HG03354 (cell line): Measurements from ENCODE around the gene GRIP2.

Experiments
- ATAC-seq: cut with Tn5 transposase; IDR thresholded peaks from one replicate; pipeline ENCODE4 v1.9.1; 2021; ENCODE audit warnings: mild to moderate bottlenecking; ENCODE audit not compliant: unreplicated experiment, poor library complexity, severe bottlenecking

The GRIP2 gene

DNA sequence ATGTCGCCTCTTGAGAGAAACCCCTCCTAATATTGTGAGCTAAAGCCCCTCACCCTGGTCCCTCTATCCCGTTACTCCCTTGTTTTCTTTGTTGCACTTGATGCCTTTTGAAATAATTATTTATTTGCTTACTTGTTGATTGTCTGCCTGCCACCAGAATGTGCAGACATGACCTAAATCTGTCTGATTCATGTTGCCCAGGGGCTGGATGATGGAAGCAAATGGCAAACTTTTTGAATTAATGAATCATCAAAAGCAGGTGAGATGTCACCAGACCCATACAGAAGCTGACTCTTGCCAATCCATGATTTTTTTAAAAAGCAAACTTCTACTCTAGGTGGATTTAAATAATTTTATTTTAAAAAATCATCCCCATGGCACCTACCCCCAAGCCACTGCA, 49.3 kb downstream of the GRIP2 start:
- no peak for ATAC-seq

DNA sequence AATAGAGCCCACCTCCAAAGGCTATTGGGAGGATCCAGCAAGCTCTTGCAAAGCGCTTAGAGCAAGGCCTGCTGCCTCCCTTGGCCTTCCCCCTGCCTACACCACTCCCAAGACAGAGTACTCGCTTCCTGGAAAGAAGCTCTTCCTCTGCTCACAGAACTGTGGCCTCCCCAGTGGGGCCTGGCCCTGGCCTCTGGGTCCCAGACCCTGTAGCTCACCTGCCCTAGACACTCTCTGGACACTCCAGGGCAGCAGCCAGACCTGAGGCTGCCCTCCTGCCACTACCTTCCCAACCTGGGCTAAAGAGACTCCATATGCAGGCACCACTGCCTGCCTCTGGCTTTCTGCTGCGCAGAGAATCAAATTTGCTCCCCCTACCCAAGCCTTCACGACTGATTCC, 49.9 kb downstream of the GRIP2 start:
- no peak for ATAC-seq

DNA sequence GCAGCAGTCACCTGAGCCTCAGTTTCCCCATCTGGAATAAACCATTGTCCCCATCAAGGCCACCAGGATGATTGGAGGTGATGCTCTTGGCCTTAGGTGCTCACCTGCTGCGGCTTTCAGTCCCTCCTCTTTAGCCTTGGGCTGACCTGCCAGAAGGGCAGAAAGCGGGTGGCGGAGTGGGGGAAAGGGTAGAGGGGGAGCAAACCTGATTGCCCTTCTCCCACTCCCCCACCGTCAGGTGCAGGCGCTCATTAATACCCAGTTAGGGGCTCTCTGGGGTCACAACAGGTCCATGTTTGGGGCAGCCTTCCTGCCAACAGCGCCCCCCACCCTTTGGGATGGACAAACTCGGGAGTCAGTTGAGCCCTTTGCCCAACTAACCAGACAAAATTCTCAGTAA, 50.5 kb downstream of the GRIP2 start:
- no peak for ATAC-seq

DNA sequence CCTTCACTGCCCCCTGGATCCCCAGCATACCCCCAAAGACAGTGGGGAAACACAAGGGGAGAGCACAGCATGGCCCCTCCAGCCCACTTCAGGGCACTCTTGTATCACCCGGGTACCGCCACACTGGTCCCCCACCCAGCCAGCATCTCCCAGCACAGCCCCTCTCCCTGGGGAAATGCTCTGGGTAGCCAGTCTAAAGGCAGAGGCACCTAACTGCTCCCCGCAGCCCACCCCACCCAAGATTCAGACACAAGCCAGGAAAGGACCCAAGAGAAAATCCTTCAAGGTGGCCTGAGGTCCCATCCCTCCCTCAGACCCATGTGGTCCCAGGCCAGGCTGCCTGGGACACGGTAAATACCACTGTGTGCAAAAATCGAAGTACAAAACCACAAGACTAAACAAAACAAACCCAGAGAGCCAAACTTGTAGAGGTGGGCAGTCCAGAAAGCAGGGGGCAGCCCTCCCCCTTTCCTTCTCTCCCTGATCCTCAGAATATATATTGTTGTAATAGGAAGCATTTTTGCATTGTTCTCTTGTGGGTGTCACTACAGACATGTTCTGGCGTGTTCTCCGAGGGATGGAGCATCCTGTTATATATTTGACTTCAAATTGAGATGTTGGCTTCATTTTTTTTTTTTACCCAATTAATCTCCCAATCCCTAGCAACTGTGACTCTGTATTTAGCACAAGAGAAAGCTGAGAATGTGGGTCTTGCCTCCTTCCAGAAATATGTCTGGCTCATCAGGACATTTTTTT, 51.7 kb downstream of the GRIP2 start:
- ATAC-seq, result no peak

DNA sequence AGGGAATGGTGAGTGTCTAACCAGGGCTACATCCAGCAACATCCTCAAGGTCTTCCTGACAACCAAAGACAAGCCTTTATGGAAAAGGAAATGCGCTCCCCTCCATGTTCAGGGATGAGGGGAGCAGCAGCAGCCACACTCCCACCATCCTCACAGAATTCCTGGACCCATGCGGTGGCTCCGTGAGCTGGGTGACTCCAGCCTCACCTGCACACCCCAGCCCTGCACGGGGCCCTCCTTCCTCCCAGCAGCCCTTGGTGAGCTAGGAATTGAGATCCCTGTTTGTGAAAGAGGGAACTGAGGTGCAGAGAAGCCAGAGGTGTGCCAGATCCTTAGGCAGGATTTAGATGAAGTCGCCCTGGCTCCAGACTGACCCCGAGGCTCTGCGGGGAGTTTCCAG, 52.3 kb downstream of the GRIP2 start:
- no peak for ATAC-seq

DNA sequence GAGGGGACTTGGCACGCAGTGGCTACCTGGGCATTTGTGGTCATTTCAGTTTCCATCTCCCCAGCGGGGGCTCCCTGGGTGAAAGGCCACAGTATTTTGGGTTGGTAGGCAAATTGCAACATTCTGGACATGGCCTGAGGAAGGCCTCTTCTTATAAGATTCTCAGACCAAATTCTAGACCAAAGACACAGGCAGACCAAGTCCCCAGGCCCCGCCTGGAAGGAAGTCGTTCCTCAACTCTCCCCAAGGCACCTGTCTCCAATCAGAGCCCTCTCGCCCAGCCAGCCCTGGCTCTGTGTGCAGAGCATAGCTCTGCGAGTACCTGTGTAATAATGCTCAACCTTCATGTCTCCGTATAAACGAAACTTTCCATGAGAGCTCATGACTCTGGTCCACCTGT, 53.1 kb downstream of the GRIP2 start:
- ATAC-seq, result no peak

DNA sequence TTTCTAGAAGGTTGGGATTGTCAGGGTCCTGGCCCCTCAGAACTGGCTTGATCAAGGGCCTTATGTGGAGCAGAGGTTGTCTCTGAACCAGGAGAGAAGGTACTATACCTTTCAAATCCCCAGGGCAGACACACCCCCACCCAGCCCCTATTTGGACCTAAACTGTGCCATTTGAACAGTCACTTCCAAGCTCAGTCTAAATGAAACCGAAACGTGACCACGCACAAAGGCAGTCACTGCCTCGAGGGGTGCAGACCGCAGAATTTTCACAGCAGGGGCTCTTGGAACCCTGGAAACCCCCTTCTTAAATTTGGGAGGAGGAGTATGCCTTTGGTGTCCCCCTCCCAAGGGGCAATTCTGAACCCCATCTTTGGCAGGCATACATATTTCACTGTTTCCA, 53.7 kb downstream of the GRIP2 start:
- no peak for ATAC-seq

DNA sequence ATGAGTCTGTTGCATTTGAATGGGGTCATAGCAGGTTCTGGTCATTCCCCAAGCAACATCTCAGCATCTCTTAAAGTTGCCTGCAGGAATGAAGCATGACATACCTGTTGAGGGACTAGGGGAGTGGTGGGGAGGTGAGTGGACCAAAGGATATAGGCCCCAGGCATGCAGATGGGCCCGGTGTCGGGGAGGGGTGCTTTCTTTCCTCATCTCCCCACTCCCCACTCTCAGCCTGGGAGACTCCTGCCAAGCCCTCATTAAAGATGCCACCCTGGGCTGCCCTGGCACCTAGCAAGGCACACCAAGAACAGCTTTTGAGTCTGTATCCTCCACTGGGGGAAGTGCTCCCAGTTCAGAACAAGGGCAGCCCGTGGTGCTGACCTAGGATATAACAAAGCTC, 54.2 kb downstream of the GRIP2 start:
- no peak for ATAC-seq

DNA sequence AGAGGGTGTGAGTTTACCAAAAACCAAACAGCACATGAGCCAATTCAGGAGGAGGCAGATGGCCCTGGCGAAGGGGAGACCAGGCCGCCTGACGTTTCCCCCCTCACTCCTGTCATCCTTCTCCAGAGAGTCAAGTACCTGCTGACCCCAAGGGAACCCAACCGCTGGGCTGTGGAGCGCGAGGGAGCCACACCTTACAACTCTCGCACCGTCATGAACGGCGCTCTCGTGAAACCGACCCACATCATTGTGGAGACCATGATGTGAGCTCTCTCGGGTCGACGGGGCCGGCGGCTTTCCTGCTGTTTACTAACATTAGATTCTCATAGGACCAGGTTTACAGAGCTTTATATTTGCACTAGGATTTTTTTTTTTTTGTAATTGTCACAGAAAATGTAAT, 55.4 kb downstream of the GRIP2 start:
- ATAC-seq, result no peak

DNA sequence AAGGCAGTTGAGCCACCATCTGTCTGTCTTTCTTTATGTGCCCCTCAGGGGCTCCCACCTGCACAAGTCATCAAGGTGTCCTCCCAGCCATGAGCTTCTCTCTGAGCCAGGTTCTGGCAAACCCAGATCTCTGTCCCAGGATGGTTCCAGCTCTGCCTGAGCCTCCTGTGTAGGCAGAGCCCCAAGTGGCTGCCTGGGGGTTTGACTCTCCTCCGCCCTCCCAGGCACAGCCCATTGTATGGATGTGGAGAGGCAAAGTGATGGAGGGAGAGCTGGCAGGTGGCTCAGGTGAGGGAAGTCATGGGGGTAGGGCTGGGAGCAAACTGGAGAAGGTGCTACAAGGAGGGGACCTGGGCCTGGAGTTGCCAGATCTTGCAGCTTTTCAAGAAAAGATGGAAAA, 56.9 kb downstream of the GRIP2 start:
- ATAC-seq, result no peak

DNA sequence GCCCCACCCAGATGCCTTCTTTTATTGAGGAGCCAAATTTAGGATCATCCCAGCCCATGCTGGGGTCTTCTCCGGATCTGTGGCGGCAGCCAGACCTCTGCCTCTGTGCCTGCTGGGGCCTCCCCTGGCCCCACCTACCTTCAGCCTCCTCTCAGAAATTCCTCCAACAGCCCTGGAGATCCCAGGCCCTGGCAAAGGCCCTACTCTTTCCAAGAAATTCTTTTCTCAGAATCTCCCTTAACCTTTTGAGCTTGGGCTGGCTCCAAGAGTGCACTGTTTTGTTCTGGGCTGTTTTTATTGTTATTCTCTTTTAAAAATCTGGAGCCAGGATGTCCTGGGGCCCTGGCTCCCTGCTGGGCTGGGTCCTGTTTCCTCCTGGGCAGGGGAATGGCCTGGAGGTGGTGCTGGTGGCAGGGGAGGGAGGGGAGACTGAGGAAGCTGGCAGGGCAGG, 57.8 kb downstream of the GRIP2 start:
- no peak for ATAC-seq

DNA sequence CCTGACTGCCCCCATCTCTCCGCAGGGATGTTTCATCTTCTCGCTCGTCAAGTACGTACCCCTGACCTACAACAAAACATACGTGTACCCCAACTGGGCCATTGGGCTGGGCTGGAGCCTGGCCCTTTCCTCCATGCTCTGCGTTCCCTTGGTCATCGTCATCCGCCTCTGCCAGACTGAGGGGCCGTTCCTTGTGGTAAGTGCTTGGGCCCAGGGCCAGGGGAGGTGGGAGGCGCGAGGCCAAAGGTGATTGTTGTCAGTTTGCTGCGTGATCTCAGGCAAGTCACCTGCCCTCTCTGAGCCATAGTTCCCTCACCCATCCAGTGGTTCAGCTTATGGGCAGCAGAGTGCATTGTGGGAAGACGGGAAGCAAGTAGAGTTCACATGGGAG, 58.5 kb downstream of the GRIP2 start:
- no peak for ATAC-seq

DNA sequence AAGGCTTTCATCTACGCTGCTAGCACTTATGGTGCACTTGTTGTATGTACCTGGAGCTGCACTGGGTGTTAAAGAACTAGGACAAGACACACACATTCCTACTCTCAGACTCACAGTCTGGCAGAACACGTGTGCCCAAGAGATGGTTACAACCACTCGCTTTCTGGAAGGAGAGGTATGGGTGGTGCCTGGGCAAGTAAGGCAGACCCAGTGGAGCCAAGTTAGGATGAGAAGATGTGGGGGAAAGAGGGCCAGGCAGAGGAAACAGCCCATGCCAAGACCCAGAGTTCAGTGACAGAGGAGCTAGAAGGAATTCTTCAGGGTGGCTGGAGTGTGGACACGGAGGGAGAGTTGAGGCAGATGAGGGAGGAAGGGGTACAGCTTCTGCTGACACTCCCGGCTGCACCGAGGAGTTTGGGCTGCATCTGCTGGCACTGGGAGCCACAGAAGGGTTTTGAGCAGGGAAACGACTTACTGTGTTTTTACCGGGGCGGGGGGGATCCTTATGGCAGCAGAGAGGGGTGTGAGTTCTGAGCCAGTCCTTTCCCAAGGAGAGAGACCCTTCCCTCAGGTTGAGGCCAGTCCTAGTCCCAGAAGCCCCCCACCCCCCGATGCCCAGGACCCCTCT, 59.0 kb downstream of the GRIP2 start:
- no peak for ATAC-seq

DNA sequence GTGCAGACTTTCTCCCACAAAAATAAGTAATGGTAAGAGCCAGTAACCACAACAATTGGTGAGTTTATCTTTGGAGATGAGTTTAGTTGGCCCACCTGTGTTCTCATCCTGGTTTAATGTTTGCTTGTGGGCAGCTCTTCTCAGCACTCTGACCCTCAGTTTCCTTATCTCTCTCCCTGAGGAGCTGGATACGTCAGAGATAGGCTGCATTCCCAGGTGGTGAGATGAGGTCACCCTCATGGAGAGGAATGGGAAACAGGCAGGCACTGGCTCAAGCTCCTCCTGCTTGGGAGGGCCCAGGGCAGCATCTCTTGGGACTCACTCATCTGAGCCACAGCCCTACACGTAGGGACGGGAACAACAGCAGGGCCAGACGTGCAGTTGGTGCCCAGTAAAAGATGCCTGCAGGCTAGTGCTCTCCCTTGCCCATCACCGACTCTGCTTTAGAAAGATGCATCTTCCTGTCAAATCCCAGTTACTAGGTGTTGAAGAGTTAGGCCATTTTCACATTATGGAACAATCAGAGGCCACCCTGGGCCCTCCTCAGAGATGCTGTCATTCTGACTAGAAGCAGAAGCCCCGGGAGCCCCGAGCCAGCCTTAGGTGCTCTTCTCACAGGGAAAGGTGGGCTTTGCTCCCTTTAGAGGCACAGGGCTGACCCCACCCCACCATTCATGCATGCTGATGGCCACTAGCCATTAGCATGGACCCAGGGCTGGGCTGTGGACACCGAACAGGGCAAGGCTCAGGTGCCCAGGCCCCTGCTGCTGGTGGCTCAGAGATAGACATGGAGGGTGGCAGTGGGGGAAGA, 59.7 kb downstream of the GRIP2 start:
- ATAC-seq, result no peak

DNA sequence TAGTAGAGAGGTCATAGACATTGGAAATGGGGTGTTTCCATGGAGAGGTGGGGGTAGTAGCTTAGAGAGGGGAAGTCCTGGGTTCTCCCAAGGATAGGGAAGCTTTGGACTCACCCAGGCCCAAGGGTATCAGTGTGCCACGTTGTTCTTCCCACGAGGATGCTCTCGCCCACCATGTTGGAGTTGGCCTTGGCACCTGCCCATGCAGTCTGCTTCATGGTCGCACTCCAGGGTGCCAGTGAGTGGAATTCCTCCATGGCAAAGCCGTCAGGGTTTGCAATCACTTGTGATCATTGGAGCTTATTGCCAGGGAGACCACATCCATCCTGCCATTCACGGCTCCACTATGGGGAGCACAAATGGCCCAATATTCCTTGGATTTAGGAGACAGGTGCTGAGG, 60.6 kb downstream of the GRIP2 start:
- ATAC-seq, result no peak

DNA sequence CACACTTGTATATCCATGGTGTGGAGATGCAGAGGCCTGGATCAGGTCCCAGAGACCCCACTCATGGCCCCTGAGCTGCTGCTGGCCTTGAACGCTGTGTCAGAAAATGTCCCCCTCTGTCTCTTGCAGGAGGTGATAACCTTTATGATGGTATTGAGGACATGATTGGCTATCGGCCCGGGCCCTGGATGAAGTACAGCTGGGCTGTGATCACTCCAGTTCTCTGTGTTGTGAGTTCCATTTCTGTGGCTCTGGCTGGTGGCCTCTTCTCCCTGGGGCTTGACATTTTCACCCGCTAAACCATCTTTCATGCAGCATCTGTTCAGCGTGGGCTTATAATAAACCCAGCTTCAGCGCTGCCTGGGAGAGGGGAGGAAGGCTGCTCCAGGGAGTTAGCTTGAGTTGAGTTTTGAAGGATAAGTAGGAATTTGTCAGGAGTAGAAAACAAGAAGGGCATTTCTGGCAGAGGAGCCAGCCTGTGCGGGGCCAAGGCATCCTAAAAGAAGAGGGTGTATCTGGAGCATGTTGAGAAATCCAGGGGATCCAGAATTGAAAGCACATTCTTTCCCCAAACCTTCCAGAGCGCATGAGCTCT, 61.1 kb downstream of the GRIP2 start:
- no peak for ATAC-seq

DNA sequence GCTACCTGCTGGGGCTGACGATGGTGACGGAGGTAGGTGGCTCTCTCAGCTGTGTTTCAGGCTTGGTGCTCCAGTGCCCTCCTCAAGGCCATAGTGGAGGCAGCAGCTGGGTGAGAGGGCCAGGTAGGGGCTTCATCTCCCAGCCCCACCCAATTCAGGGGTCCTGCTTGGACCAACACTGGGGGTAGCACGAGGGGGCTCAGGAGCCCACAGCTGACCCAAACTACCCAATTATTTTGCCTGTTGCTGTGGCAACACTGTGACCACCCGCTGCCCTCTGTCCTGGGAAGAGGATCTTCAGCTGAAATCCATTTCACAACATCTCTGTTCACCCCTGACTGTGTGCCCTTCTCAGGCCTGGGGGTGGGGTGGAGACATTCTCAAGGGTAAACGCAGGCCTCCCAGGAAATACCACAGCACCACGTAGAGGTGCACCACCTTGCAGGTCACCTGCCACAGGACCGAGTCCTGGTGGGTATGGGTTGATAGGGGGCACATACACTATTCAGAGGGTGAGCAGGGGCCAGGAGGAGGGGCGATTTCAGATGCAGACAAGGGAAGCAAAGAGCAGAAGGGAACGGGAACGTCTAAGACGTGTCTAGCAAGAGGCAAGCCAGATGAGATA, 62.7 kb downstream of the GRIP2 start:
- ATAC-seq, result no peak

DNA sequence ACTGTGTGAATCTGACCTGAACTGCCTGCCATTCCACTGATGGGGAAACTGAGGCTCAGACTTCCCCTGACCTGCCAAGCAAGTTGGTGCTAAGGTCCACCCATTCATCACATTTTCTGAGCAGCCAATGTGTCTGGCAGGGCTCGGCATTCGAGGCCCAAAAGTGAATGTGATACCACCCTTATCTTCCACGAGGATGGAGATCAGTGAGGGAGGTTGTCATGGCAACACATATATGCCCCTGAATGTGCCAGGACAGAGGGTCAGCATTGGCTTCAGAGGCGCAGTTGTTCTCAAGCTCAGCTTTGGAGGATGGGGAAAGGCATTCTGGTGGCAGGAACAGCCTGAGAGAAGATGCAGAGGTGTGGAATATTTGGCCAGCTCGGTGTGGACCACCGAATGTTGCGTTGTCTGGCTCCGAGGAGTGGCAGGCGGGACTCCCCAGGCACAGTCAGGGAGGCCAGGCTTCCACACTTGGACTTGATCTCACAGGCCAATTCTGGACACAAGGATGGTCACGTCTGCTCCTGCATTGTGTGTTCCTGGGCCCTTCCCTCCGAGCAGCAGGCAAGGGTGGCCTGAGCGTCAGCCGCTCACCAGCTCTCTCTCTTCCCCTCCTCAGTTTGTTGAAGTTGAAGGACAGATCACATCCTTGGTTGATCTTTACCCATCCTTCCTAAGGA, 63.4 kb downstream of the GRIP2 start:
- no peak for ATAC-seq

DNA sequence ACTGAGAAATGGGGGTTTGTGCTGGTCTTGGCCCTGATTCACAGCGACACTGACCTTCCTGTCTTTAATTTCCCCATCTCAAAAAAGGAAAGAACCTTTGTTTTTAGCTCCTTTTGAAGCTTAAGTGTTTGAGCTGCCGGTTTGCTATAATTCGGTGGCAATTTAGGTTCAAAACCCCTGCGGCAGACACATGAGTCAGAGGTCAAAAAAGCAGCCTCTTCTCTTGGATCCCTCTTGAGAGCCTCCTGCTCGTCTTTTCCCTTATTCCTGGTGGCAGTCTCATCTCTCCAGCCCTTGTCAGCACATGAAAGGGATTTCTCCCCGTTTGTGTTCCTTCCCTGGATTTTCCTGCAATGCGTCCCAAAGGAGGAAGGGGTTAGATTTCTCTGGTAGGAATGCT, 64.5 kb downstream of the GRIP2 start:
- no peak for ATAC-seq
